MCF 10A (cell line): ENCODE data around the gene KRT6B. TPM values are rescaled to one million over a fixed set of nuclear protein-coding genes. Genes with fewer than 3 reads are reported as not detected.
A peak's percentile ranks its signal among the peaks of the same experiment; 100 is the strongest.
"Not testable (repeated sequence)": the region's sequence is repeated elsewhere in the genome, so short reads cannot be mapped to it uniquely, and the experiment has no call there.

Experiments used
- Bru-seq: library from RNA; stranded (reverse); fragments of 400-500 nt; gene quantifications from one replicate; lab custom pipeline; 2021; lab: Mats Ljungman, UMichigan
- BruChase-seq, 2 experiments: library from RNA; stranded (reverse); fragments of 400-500 nt; gene quantifications; one replicate each; lab custom pipeline; 2021; lab: Mats Ljungman, UMichigan
- BruUV-seq: library from RNA; stranded (reverse); fragments of 400-500 nt; replicated peaks from 2 replicates; lab custom pipeline; 2021; lab: Mats Ljungman, UMichigan
- CTCF ChIA-PET: fragments of 300-600 bp; sonication (Branson Sonifier 250); formaldehyde crosslinking; extraction: SDS; loops from one replicate; lab custom pipeline; 2021; ENCODE audit warnings: antibody characterized with exemption, inconsistent platforms; lab: Yijun Ruan, JAX
- POLR2A ChIA-PET: fragments of 300-600, 350-650 bp; sonication (Branson Sonifier 250); formaldehyde crosslinking; extraction: SDS; loops from one replicate; lab custom pipeline; 2020; ENCODE audit warnings: antibody characterized with exemption, inconsistent platforms; lab: Yijun Ruan, JAX
- DNase-seq: peaks from one replicate; pipeline ENCODE4 v3.0.0-alpha.2; 2018; ENCODE audit not compliant: unreplicated experiment
- H3K27ac Mint-ChIP-seq: one replicate; pipeline ENCODE4 v1.8.0; 2022; ENCODE audit warnings: mild to moderate bottlenecking, low read depth, mixed read lengths; ENCODE audit not compliant: unreplicated experiment
- H3K27me3 Mint-ChIP-seq: one replicate; pipeline ENCODE4 v1.8.0; 2022; ENCODE audit warnings: mixed read lengths; ENCODE audit not compliant: insufficient read depth, unreplicated experiment
- H3K36me3 Mint-ChIP-seq: one replicate; pipeline ENCODE4 v1.8.0; 2022; ENCODE audit warnings: mild to moderate bottlenecking, moderate library complexity, mixed read lengths; ENCODE audit not compliant: insufficient read depth, unreplicated experiment
- H3K4me1 Mint-ChIP-seq: one replicate; pipeline ENCODE4 v1.8.0; 2022; ENCODE audit warnings: mixed read lengths; ENCODE audit not compliant: insufficient read depth, unreplicated experiment
- H3K4me3 Mint-ChIP-seq: one replicate; pipeline ENCODE4 v1.8.0; 2022; ENCODE audit warnings: mild to moderate bottlenecking, moderate library complexity, mixed read lengths; ENCODE audit not compliant: unreplicated experiment
- H3K9me3 Mint-ChIP-seq: one replicate; pipeline ENCODE4 v1.8.0; 2022; ENCODE audit warnings: mixed read lengths; ENCODE audit not compliant: unreplicated experiment
- intact Hi-C: fragments of 100-400 bp; cut with micrococcal nuclease; formaldehyde crosslinking; loops from 2 replicates; pipeline ENCODE4 v1.14.1; 2022
- long read RNA-seq: library from polyadenylated mRNA; stranded (forward); transcript quantifications from one replicate; pipeline ENCODE4 v2.0.0, GENCODE V29; 2022
- total RNA-seq: library from RNA; stranded (reverse); gene quantifications from 2 replicates; pipeline ENCODE4 v1.2.3, GENCODE V29; 2022
- TF ChIP-seq, protein P1 (sequence below): fragments of 200-600 bp; IDR thresholded peaks from one replicate; pipeline ENCODE4 v1.8.0; 2022; ENCODE audit warnings: antibody characterized with exemption, mild to moderate bottlenecking; ENCODE audit not compliant: unreplicated experiment

The KRT6B gene
- total RNA-seq (2.3 and 3.3 TPM in 2 replicates), Bru-seq, nascent RNA (percentile 22 among the genes with signal in this experiment), BruChase-seq, experiment 1, labeled RNA remaining after a 6-hour chase (percentile 34 among the genes with signal in this experiment), BruChase-seq, experiment 2, labeled RNA remaining after a 2-hour chase (percentile 25 among the genes with signal in this experiment)
- long read RNA-seq, transcript KRT6B-201 (9 exons, 2,282 nt): major isoform, 5 of 5 reads
- long read RNA-seq, partial matches to known transcripts: 0 of 5 reads
- long read RNA-seq, other reads (novel, unspliced or antisense): 0 of 5 reads

DNA sequence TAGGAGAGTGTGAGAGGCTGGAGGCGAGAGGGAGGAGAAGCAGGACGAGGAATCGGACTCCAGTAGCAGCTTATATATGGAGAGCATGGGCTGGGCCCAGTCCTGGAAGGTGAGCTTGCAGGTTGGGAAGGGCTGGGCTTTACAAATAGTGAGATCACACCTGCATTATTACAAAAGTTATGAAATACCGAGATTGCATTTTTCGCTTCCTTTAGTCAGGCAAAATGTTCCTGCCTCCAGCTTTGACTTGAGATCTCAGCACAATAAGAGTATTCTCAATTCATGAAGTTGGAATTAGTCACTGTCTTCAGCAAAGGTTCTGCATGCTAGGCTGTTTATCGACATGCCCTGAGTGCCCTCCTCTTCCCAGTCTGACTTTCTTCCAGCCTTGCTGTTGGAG lies at the start of gene KRT6B:
Gene KRT6B (minus strand): TSS at position 46 of the 400 bp plus-strand sequence. CDS start 68 bp downstream, outside the sequence.
- POLR2A ChIA-PET: interaction anchor here (0.5 to 2.5 kb wide), 13 partner anchors 10 to 815 kb away, joined by 3 to 30 read pairs (median 4); partner anchors contain the start of genes KRT5, KRT6A and KRT6C
- no peaks in the 10 kb centered on the region for H3K27me3 Mint-ChIP-seq
- CTCF ChIA-PET: interaction anchor here (0.6 to 1.2 kb wide), 2 partner anchors 17 to 594 kb away, joined by 3 read pairs; no protein-coding TSS in a partner anchor
- no TSS peak for BruUV-seq
- no peak within 1 kb of the TSS for H3K27ac Mint-ChIP-seq
- peaks cover 29% of the 10 kb centered on the region for H3K4me1 Mint-ChIP-seq
- peak; percentile 66 for DNase-seq
- TF ChIP-seq, protein P1, sequence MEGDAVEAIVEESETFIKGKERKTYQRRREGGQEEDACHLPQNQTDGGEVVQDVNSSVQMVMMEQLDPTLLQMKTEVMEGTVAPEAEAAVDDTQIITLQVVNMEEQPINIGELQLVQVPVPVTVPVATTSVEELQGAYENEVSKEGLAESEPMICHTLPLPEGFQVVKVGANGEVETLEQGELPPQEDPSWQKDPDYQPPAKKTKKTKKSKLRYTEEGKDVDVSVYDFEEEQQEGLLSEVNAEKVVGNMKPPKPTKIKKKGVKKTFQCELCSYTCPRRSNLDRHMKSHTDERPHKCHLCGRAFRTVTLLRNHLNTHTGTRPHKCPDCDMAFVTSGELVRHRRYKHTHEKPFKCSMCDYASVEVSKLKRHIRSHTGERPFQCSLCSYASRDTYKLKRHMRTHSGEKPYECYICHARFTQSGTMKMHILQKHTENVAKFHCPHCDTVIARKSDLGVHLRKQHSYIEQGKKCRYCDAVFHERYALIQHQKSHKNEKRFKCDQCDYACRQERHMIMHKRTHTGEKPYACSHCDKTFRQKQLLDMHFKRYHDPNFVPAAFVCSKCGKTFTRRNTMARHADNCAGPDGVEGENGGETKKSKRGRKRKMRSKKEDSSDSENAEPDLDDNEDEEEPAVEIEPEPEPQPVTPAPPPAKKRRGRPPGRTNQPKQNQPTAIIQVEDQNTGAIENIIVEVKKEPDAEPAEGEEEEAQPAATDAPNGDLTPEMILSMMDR: no peak
- intact Hi-C loops: no loop called here
- no peaks in the 10 kb centered on the region for H3K9me3 Mint-ChIP-seq
- H3K4me3 Mint-ChIP-seq: peak within 1 kb of the TSS; percentile 3
- H3K36me3 Mint-ChIP-seq: no peaks in the 10 kb centered on the region

DNA sequence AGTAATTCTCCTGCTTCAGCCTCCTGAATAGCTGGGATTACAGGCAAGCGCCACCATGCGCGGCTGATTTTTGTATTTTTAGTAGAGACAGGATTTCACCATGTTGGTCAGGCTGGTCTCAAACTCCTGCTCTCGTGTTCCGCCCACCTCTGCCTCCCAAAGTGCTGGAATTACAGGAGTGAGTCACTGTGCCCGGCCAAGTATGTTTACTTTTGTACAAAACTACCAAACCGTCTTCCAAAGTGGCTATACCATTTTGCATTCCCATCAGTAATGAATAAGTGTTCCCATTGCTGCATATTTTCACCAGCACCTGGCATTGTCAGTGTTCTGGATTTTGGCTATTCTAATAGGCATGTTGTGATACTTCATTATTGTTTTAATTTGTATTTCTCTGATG lies 49.5 kb upstream of the KRT6B start:
- Mint-ChIP-seq H3K27me3 (no peaks in the 10 kb centered on the region), H3K4me1 (peaks cover 42% of the 10 kb centered on the region), H3K36me3 (no peaks in the 10 kb centered on the region), H3K27ac (no peak overlapping the region), H3K4me3 (no peak overlapping the region), H3K9me3 (peaks cover 7% of the 10 kb centered on the region)
- no TSS peak for BruUV-seq
- intact Hi-C loops: no loop called here
- DNase-seq: peak; percentile 73
- TF ChIP-seq, protein P1: no peak
- CTCF ChIA-PET: interaction anchor here (0.9 to 1.2 kb wide), 2 partner anchors 17 to 345 kb away, joined by 3 to 4 read pairs; no protein-coding TSS in a partner anchor
- POLR2A ChIA-PET: interaction anchor here (1.6 to 28.5 kb wide), 3 partner anchors 7 to 106 kb away, joined by 4 to 1235 read pairs (median 1235); partner anchors contain the start of genes KRT5 and KRT6A

DNA sequence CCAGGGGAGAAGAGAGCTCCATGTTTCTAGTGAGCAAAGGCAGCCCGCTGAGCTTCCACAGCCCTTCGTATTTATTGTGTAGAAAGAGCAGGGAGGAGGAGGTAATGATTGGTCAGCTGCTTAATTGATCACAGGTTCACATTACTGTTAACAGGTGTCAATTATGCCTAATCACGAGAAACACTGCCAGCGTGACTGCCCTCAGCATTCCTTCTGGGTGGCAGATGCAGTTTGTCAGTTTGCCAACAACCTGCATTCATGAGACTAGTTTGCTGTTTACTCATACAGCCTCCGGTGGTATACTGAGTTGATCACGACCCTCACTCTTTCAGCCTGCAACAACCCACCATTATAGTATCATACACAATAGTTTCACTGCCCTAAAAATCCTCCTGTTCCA lies 48.6 kb upstream of the KRT6B start:
- H3K4me3 Mint-ChIP-seq, H3K27ac Mint-ChIP-seq, H3K36me3 Mint-ChIP-seq, intact Hi-C loops, H3K27me3 Mint-ChIP-seq, H3K9me3 Mint-ChIP-seq, DNase-seq, BruUV-seq: not testable (repeated sequence)
- H3K4me1 Mint-ChIP-seq: peaks cover 50% of the 10 kb centered on the region
- POLR2A ChIA-PET: interaction anchor here (1.2 to 28.5 kb wide), 6 partner anchors 6 to 365 kb away, joined by 4 to 1235 read pairs (median 4); partner anchors contain the start of genes KRT5 and KRT6A
- CTCF ChIA-PET: interaction anchor here (0.6 to 1.5 kb wide), 8 partner anchors 15 to 480 kb away, joined by 3 to 7 read pairs (median 4); no protein-coding TSS in a partner anchor

DNA sequence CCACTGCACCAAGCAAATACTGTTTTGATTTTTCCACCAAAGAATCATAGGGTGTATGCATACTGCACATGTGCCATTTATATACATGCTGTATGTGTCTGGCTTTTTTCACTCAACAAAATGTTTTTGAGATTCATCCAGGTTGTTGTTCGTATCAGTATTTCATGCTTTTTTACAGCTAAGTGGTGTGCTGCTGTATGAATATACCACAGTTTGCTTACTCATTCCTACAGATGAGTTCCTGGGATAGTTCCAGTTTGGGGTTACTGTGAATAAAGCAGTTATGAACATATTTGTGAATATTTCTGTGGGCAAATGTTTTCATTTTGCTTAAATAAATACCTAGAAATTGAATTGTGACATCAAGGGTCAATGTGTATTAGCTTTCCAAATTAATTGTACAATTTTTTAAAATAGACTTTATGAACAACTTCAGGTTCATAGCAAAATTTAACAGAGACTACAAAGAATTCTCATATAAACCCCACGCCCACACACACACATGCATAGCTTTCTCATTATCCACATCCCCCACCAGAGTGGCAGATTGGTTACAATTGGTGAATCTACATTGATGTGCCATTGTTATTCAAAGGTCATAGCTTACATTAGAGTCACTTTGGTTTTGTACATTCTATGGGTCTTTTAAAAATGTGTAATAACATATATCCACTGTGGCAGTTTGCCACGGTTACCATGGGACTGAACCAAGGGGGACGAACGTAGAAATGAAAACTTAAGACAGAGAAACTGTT lies 48.0 kb upstream of the KRT6B start:
- H3K4me1 Mint-ChIP-seq: peaks cover 56% of the 10 kb centered on the region
- H3K36me3 Mint-ChIP-seq: no peaks in the 10 kb centered on the region
- TF ChIP-seq, protein P1: no peak
- ChIA-PET CTCF (interaction anchor here (0.6 to 1.5 kb wide), 11 partner anchors 10 to 481 kb away, joined by 3 to 7 read pairs (median 3); no protein-coding TSS in a partner anchor), POLR2A (interaction anchor here (0.5 to 28.5 kb wide), 8 partner anchors 6 to 365 kb away, joined by 3 to 1235 read pairs (median 4); partner anchors contain the start of genes KRT5 and KRT6A)
- no TSS peak for BruUV-seq
- peaks cover 7% of the 10 kb centered on the region for H3K9me3 Mint-ChIP-seq
- no peak overlapping the region for H3K27ac Mint-ChIP-seq
- intact Hi-C loops: no loop called here
- no peaks in the 10 kb centered on the region for H3K27me3 Mint-ChIP-seq
- DNase-seq: peak; percentile 25
- H3K4me3 Mint-ChIP-seq: no peak overlapping the region
